ENCODE measurements around the gene NAT16. TPM values are rescaled to one million over a fixed set of nuclear protein-coding genes. Genes with fewer than 3 reads are reported as not detected.

Gene NAT16
- total RNA-seq, 4 donors from 2014 or later = not detected

GRCh38 chr7:101159696-101160674 is 20.1 kb downstream of the NAT16 start:
- Histone ChIP-seq H3K9me3 (no peaks in the 10 kb centered on the region), H3K27me3 (peaks cover 27 to 37% (median 32%) of the 10 kb centered on the region in 3 donors), H3K36me3 (peaks cover 0 to 17% of the 10 kb centered on the region in 2 donors), H3K27ac (no peak overlapping the region), H3K4me1 (peaks cover 11 to 14% of the 10 kb centered on the region in 2 donors), H3K4me3 (no peak overlapping the region)
- DNase-seq = no peak
- TF ChIP-seq POLR2A (IDR thresholded peaks at IDR 0.05) = no peak
- no peak for TF ChIP-seq CTCF (IDR thresholded peaks at IDR 0.05 in 4 of 5, conservative IDR thresholded peaks at IDR 0.05 in 1 of 5)
- no peak for ATAC-seq
- intact Hi-C loops (cut with DNase I; ENCODE audit: low total_unique reads) = no loop called here
- in situ Hi-C loops (cut with MboI; ENCODE audit: low sequenced_read_pairs in 4 of 4) = no loop called here

DNA sequence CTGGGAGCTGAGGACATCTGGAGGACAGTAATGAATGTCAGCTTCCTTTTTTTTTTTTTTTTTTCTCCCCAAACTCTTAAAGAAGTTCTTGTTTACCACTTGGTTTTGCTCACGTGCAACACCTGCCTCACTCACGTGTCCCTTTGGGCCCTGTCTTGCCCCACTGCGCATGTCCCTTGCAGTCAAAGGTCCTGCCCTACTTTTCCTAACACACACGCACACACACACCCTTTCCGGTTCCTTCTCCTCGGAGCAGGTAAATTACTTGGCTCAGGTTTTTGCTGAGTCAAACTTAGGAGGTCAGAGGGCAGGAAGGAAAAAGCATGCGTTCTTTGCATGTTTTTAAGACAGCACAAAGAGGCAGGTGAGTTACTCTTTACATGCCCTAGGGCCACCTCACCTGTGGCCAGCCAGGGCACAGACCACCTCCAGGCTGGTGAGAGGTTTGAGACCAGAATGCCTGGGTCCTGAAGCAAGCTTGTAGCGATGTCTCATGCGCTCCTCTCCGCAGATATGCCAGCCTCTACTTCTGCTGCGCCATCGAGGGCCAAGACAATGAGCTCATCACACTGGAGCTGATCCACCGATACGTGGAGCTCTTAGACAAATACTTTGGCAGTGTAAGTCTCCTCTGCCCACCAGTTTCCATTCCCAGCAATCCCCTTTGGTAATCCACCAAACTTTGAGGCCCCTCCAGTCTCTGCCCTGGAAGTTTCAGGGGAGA is 23.1 kb downstream of the NAT16 start:
- intact Hi-C loops (cut with DNase I; ENCODE audit: low total_unique reads) = no loop called here
- peaks cover 11 to 13% of the 10 kb centered on the region in 2 donors for H3K4me1 ChIP-seq
- in situ Hi-C loops (cut with MboI; ENCODE audit: low sequenced_read_pairs in 4 of 4) = no loop called here
- H3K9me3 ChIP-seq = no peaks in the 10 kb centered on the region
- DNase-seq (no peak), ATAC-seq (no peak)
- H3K4me3 ChIP-seq = no peak overlapping the region
- TF ChIP-seq CTCF (IDR thresholded peaks at IDR 0.05 in 4 of 5, conservative IDR thresholded peaks at IDR 0.05 in 1 of 5) = no peak
- peaks cover 4 to 9% (median 8%) of the 10 kb centered on the region in 3 donors for H3K27me3 ChIP-seq
- H3K36me3 ChIP-seq = peaks cover 0 to 17% of the 10 kb centered on the region in 2 donors
- no peak overlapping the region for H3K27ac ChIP-seq

GRCh38 chr7:101156277-101156676 is 23.8 kb downstream of the NAT16 start:
- H3K36me3 ChIP-seq = peaks cover 0 to 17% of the 10 kb centered on the region in 2 donors
- peaks cover 0 to 5% (median under 1%) of the 10 kb centered on the region in 3 donors for H3K27me3 ChIP-seq
- DNase-seq = no peak
- no peak for ATAC-seq
- no peak overlapping the region for H3K4me3 ChIP-seq
- H3K27ac ChIP-seq = no peak overlapping the region
- in situ Hi-C loops (cut with MboI; ENCODE audit: low sequenced_read_pairs in 4 of 4) (no loop called here), intact Hi-C loops (cut with DNase I; ENCODE audit: low total_unique reads) (no loop called here)
- TF ChIP-seq POLR2A (IDR thresholded peaks at IDR 0.05) (no peak), CTCF (IDR thresholded peaks at IDR 0.05 in 4 of 5, conservative IDR thresholded peaks at IDR 0.05 in 1 of 5) (no peak)
- H3K9me3 ChIP-seq = no peaks in the 10 kb centered on the region
- peaks cover 11 to 13% of the 10 kb centered on the region in 2 donors for H3K4me1 ChIP-seq

DNA sequence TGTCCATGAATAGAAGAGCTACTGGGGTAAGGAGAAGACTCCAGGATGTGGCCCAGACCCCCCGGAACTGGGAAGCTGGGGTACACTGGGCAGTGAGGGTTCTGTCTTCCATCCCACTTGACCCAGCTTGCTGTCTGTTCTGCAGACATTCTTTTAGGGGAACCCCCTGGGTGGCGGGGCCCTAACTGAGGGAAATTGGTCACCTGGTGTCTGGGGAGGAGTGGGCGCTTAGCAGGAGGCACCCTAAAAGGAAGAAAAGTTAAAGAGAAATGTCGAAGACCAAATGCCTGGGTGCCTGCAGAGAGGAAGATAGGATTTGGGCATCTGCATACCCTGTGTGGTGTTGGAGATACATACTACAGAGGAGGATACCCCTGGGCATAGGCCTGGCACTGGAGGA is 24.8 kb downstream of the NAT16 start:
- peak overlapping the region; percentile 81 to 95 (median 90) for H3K4me3 ChIP-seq

More for the DNA sequence above, 24.8 kb downstream of the NAT16 start:
- TF ChIP-seq POLR2A (IDR thresholded peaks at IDR 0.05) = no peak
- H3K9me3 ChIP-seq = no peaks in the 10 kb centered on the region
- H3K4me1 ChIP-seq = peaks cover 11 to 13% of the 10 kb centered on the region in 2 donors
- H3K27me3 ChIP-seq = no peaks in the 10 kb centered on the region
- intact Hi-C loops (cut with DNase I; ENCODE audit: low total_unique reads) (no loop called here), in situ Hi-C loops (cut with MboI; ENCODE audit: low sequenced_read_pairs in 4 of 4) (no loop called here)
- H3K36me3 ChIP-seq = peaks cover 0 to 17% of the 10 kb centered on the region in 2 donors
- no peak for ATAC-seq
- no peak for DNase-seq
- H3K27ac ChIP-seq = peak overlapping the region in 1 of 4 donors; percentile 50

Measured in gastrocnemius medialis (tissue), 4 donors.